ENCODE data around the gene SLC15A1.

DNA sequence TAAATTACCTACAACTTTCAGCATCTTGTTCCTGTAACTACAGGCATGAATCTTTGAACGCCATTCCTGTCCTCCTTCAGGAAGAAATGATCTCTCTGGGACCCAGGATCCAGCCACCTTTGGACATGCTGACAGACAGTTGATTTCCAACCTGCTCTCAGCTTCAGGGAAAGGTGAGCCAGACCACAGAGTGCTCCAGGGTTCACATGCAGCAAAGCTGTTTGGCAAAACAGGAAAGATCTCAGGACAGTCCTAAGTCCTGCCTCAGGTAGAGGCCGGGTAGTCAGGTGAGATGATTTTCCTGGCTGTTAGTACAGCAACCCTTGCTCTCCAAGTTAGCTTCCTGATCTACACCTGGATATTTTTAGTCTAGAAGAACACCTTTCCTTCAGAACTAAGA, 9.1 kb downstream of the SLC15A1 start:
- TF ChIP-seq, protein P1, sequence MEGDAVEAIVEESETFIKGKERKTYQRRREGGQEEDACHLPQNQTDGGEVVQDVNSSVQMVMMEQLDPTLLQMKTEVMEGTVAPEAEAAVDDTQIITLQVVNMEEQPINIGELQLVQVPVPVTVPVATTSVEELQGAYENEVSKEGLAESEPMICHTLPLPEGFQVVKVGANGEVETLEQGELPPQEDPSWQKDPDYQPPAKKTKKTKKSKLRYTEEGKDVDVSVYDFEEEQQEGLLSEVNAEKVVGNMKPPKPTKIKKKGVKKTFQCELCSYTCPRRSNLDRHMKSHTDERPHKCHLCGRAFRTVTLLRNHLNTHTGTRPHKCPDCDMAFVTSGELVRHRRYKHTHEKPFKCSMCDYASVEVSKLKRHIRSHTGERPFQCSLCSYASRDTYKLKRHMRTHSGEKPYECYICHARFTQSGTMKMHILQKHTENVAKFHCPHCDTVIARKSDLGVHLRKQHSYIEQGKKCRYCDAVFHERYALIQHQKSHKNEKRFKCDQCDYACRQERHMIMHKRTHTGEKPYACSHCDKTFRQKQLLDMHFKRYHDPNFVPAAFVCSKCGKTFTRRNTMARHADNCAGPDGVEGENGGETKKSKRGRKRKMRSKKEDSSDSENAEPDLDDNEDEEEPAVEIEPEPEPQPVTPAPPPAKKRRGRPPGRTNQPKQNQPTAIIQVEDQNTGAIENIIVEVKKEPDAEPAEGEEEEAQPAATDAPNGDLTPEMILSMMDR (IDR thresholded peaks at IDR 0.05; ENCODE audit: poor library complexity) = no peak
- no peak for TF ChIP-seq EZH2 (IDR thresholded peaks at IDR 0.05; ENCODE audit: borderline replicate concordance)

Measured in hepatocyte (in vitro differentiated cells).